Thoracic aorta (tissue), 2 donors: Measurements from ENCODE around the gene NDEL1. TPM values are rescaled to one million over a fixed set of nuclear protein-coding genes. Genes with fewer than 3 reads are reported as not detected.

Source experiments
- ATAC-seq: fragments of 150-250 bp; one replicate; pipeline ENCODE4 v1.8.0; 2017; ENCODE audit warnings: low read depth; ENCODE audit not compliant: insufficient number of reproducible peaks, low FRiP score
- DNase-seq: peaks from one replicate; pipeline ENCODE4 v3.0.0-alpha.2; 2020; ENCODE audit warnings: low spot score
- H3K27ac ChIP-seq, 2 donors: fragments of 200-600 bp; sonication (generic); 1 replicate in 1 of 2; 2 replicates in 1 of 2; pipeline ENCODE4 v1.5.1; 2016; ENCODE audit warnings: mild to moderate bottlenecking in 2 of 2, moderate library complexity in 2 of 2
- H3K27me3 ChIP-seq: fragments of 200-600 bp; sonication (generic); replicated peaks from 2 replicates; pipeline ENCODE4 v1.6.0; 2016; ENCODE audit warnings: mild to moderate bottlenecking; ENCODE audit not compliant: insufficient read depth
- H3K36me3 ChIP-seq: fragments of 200-600 bp; sonication (generic); one replicate; pipeline ENCODE4 v1.5.1; 2016
- H3K4me1 ChIP-seq, 2 donors: fragments of 200-600 bp; sonication (generic); 1 replicate in 1 of 2; 2 replicates in 1 of 2; pipeline versions ENCODE4 v1.5.1 to v1.6.0; 2016; ENCODE audit warnings: low read depth in 2 of 2, mild to moderate bottlenecking in 1 of 2; ENCODE audit not compliant: control insufficient read depth in 1 of 2
- H3K4me3 ChIP-seq: fragments of 200-600 bp; sonication (generic); 2 replicates; pipeline ENCODE4 v1.5.1; 2016; ENCODE audit warnings: mild to moderate bottlenecking
- H3K9me3 ChIP-seq: fragments of 200-600 bp; sonication (generic); 2 replicates; pipeline ENCODE4 v1.5.1; 2016
- total RNA-seq, 2 donors: library from RNA; depleted of rRNA; stranded (reverse); fragments of >200 nt; gene quantifications; one replicate each; pipeline versions ENCODE4 v1.1.0 to v1.2.3, GENCODE V29; 2016
- TF ChIP-seq, protein P1 (sequence below): fragments of 200-600 bp; sonication (generic); IDR thresholded peaks from one replicate; pipeline ENCODE4 v1.5.1; 2019; ENCODE audit warnings: antibody characterized with exemption

Gene NDEL1
- total RNA-seq, 2 donors from 2014 or later = 110 to 113 TPM

DNA sequence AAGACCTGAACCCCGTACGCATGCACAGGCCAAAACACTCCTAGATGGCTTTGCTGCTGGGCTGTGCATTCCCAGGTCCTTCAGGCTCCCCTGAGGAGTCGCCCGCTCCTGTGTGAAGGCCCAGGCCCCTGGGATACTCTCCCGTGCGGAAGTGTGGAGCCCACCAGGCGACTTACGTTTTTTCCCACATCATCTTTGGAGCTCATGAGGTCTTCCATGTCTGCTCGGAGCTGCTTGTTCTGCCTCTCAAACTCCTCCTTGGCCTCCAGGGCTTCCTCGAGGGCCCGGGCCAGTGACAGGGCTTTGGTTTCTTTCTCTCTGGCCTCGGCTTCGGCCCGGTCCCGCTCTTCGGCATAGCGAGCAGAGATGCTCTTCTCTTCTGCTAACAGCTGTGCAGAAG is 56.4 kb downstream of the NDEL1 start:
- no peaks in the 10 kb centered on the region for H3K9me3 ChIP-seq
- ATAC-seq (no peak), DNase-seq (no peak)
- H3K4me3 ChIP-seq = no peak overlapping the region
- H3K4me1 ChIP-seq = peaks cover 0 to 28% of the 10 kb centered on the region in 2 donors
- TF ChIP-seq, protein P1, sequence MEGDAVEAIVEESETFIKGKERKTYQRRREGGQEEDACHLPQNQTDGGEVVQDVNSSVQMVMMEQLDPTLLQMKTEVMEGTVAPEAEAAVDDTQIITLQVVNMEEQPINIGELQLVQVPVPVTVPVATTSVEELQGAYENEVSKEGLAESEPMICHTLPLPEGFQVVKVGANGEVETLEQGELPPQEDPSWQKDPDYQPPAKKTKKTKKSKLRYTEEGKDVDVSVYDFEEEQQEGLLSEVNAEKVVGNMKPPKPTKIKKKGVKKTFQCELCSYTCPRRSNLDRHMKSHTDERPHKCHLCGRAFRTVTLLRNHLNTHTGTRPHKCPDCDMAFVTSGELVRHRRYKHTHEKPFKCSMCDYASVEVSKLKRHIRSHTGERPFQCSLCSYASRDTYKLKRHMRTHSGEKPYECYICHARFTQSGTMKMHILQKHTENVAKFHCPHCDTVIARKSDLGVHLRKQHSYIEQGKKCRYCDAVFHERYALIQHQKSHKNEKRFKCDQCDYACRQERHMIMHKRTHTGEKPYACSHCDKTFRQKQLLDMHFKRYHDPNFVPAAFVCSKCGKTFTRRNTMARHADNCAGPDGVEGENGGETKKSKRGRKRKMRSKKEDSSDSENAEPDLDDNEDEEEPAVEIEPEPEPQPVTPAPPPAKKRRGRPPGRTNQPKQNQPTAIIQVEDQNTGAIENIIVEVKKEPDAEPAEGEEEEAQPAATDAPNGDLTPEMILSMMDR = no peak
- H3K36me3 ChIP-seq = peaks cover 94% of the 10 kb centered on the region
- H3K27me3 ChIP-seq = no peaks in the 10 kb centered on the region
- peak overlapping the region in 1 of 2 donors; percentile 40 for H3K27ac ChIP-seq

DNA sequence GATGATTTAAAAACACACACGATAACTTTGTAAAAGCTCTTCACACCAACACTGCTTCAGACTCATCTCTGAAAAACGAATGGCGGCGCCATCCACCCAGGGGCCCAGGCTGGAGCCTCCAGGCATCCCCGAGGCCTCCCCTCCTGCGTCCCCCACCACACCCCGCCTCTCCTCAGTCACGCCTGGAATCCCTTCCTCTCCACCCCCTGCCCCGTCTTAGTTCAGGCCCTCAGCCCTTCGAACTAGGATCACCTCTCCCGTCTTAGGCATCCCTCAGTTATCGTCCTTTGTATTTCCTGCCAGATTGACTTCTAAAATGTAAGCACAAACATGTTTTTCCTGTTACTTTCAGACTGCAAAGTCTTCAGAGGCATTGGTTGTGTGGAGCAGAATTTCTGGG is 58.3 kb downstream of the NDEL1 start:
- H3K27ac ChIP-seq = peak overlapping the region in 1 of 2 donors; percentile 18
- no peak for ATAC-seq
- H3K27me3 ChIP-seq = no peaks in the 10 kb centered on the region
- no peak for DNase-seq
- H3K4me1 ChIP-seq = peaks cover 0 to 22% of the 10 kb centered on the region in 2 donors
- no peaks in the 10 kb centered on the region for H3K9me3 ChIP-seq
- peaks cover 88% of the 10 kb centered on the region for H3K36me3 ChIP-seq
- H3K4me3 ChIP-seq = no peak overlapping the region
- TF ChIP-seq, protein P1 = no peak

DNA sequence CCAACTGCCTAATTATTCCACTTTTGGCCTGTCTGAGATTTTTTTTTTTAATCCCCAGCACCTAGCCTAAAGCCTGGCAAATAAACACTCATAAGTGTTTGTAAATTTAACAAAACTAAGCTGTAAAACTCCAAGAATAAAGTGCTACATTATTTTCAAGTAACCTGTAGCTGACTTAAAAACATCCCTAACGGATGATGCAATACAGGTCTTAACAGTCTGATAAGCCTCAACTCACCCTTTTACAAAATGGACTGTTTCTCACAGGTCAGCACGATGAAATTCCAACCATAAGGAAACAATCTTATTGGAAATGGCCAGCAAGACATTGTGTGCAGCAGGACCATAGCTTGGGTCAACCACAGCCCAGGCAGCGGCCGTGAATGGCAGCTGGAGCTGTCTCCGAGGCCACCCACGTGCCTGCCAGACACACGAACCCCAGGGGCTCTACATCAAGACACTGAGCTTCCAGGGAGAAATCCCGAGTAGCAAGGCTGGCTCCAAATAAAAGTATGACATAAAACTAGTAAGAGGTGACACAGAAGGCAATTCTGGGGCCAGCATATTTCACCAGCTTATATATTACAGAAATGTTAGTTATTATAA is 58.9 kb downstream of the NDEL1 start:
- H3K4me1 ChIP-seq = peaks cover 0 to 17% of the 10 kb centered on the region in 2 donors
- peak overlapping the region; percentile 38 to 54 for H3K27ac ChIP-seq
- no peak for DNase-seq
- no peak overlapping the region for H3K4me3 ChIP-seq
- no peaks in the 10 kb centered on the region for H3K9me3 ChIP-seq
- no peaks in the 10 kb centered on the region for H3K27me3 ChIP-seq
- ATAC-seq = no peak
- TF ChIP-seq, protein P1 = no peak
- H3K36me3 ChIP-seq = peaks cover 89% of the 10 kb centered on the region

DNA sequence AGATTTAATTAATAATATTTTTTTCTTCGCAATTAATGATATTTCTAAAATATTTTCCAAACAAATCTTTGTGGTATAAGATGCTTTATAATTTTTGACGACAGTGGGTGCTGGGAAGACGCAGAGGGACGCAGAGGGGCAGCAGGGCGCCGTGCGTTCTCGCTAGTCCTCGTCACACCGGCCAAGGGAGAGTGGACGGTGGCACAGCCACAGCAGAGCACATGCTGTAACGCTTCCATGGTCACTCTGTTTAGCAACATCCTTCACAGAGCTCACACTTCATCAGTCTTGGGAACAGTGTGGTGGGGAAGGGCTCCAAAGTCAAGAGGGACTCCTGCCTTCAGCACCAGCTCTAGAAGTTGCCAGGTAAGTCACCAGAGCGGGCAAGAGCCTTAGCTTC is 60.4 kb downstream of the NDEL1 start:
- H3K27ac ChIP-seq = peak overlapping the region; percentile 19 to 54
- no peaks in the 10 kb centered on the region for H3K27me3 ChIP-seq
- peaks cover 0 to 7% of the 10 kb centered on the region in 2 donors for H3K4me1 ChIP-seq
- no peak for ATAC-seq
- TF ChIP-seq, protein P1 = no peak
- DNase-seq = no peak
- no peaks in the 10 kb centered on the region for H3K9me3 ChIP-seq
- peaks cover 90% of the 10 kb centered on the region for H3K36me3 ChIP-seq
- H3K4me3 ChIP-seq = no peak overlapping the region

DNA sequence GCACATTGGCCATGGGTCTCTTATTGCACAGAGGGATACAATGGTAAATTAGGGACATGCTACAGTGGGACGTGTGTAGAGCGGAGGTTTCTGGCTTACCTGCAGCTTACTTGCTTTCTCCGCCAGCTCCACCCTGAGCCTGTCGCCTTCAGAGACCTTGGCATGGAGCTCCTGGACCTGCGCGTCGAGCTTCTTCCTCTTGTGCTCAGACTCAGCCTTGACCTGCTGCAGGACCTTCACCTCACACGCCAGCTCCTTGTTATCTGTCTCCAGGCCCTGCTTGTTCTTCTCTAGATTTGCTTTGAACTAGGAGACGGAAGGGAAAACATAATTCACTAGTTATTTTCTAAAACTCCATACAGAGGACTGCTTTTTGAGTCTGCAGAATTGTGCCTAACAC is 63.5 kb downstream of the NDEL1 start:
- peak overlapping the region in 1 of 2 donors; percentile 69 for H3K27ac ChIP-seq
- ATAC-seq = no peak
- TF ChIP-seq, protein P1 = no peak
- no peaks in the 10 kb centered on the region for H3K9me3 ChIP-seq
- H3K4me1 ChIP-seq = peaks cover 11 to 25% of the 10 kb centered on the region in 2 donors
- no peak for DNase-seq
- no peaks in the 10 kb centered on the region for H3K27me3 ChIP-seq
- no peak overlapping the region for H3K4me3 ChIP-seq
- H3K36me3 ChIP-seq = peaks cover 80% of the 10 kb centered on the region
